GM12878 (cell line): Measurements from ENCODE around the gene ARMC2. TPM values are rescaled to one million over a fixed set of nuclear protein-coding genes. Genes with fewer than 3 reads are reported as not detected.
A peak's percentile ranks its signal among the peaks of the same experiment; 100 is the strongest.

Experiments used
- ATAC-seq: fragments of 200-7000 bp; cut with Tn5 transposase; 3 replicates; pipeline ENCODE4 v1.9.1; 2020; ENCODE audit warnings: mild to moderate bottlenecking, moderate library complexity
- BruUV-seq: library from RNA; stranded (reverse); fragments of 400-500 nt; replicated peaks from 2 replicates; lab custom pipeline; 2021; lab: Mats Ljungman, UMichigan
- CTCF ChIA-PET: fragments of 300-600 bp; sonication (Branson Sonifier 250); formaldehyde crosslinking; extraction: SDS; loops from one replicate; lab custom pipeline; 2021; ENCODE audit warnings: inconsistent platforms; lab: Yijun Ruan, JAX
- POLR2A ChIA-PET: fragments of 350-600 bp; formaldehyde crosslinking; extraction: SDS; loops from one replicate; lab custom pipeline; 2021; ENCODE audit warnings: inconsistent platforms; lab: Charles Lee
- RAD21 ChIA-PET: fragments of 300-600 bp; sonication (Branson Sonifier 250); formaldehyde crosslinking; loops from one replicate; lab custom pipeline; 2023; ENCODE audit warnings: antibody characterized with exemption; ENCODE audit not compliant: unreplicated experiment; lab: Charles Lee
- SMC1A ChIA-PET: fragments of 300-600 bp; sonication (Branson Sonifier 250); formaldehyde crosslinking; loops from one replicate; lab custom pipeline; 2023; ENCODE audit not compliant: unreplicated experiment, uncharacterized antibody; lab: Charles Lee
- DNase-seq: peaks from one replicate; pipeline ENCODE4 v3.0.0-alpha.2; 2011; ENCODE audit warnings: low read depth, low spot score
- FAIRE-seq: peaks from 3 replicates; lab custom pipeline; 2011; peaks lifted over from hg19 to GRCh38; lab: Jason Lieb, UNC
- H2AFZ ChIP-seq: 2 replicates; pipeline ENCODE4 v1.6.0; 2011; ENCODE audit warnings: low read depth, low read length, control low read depth; ENCODE audit not compliant: control insufficient read depth
- H3K27ac ChIP-seq: 2 replicates; pipeline ENCODE4 v1.5.1; 2011; ENCODE audit warnings: control low read depth; ENCODE audit not compliant: control insufficient read depth, insufficient read depth
- H3K27me3 ChIP-seq, 2 experiments: replicated peaks in 1 of 2; 2 replicates each; pipeline versions ENCODE4 v1.6.0 to v1.6.1; 2011; ENCODE audit warnings: low read length in 1 of 2; ENCODE audit not compliant: control insufficient read depth in 2 of 2, insufficient read depth in 2 of 2
- H3K36me3 ChIP-seq, 2 experiments: 2 replicates each; pipeline ENCODE4 v1.5.1; 2011; ENCODE audit warnings: low read length in 1 of 2; ENCODE audit not compliant: control insufficient read depth in 2 of 2, insufficient read depth in 2 of 2
- H3K4me1 ChIP-seq: 2 replicates; pipeline ENCODE4 v1.6.1; 2011; ENCODE audit warnings: mild to moderate bottlenecking, low read length, moderate library complexity, mixed read lengths; ENCODE audit not compliant: control insufficient read depth, insufficient read depth
- H3K4me2 ChIP-seq: 2 replicates; pipeline ENCODE4 v1.6.0; 2011; ENCODE audit warnings: control low read depth; ENCODE audit not compliant: control insufficient read depth, insufficient read depth
- H3K4me3 ChIP-seq: fragments of 200-600 bp; sonication (generic); 2 replicates; pipeline ENCODE4 v1.5.1; 2016
- H3K79me2 ChIP-seq: 2 replicates; pipeline ENCODE4 v1.6.0; 2011; ENCODE audit warnings: low read length; ENCODE audit not compliant: control insufficient read depth, insufficient read depth
- H3K9ac ChIP-seq: 2 replicates; pipeline ENCODE4 v1.8.0; 2011; ENCODE audit warnings: low read length, control low read depth, mixed read lengths; ENCODE audit not compliant: control insufficient read depth, insufficient read depth
- H3K9me3 ChIP-seq: replicated peaks from 3 replicates; pipeline ENCODE4 v1.5.1; 2011; ENCODE audit warnings: mild to moderate bottlenecking, low read length; ENCODE audit not compliant: control insufficient read depth, insufficient read depth
- H4K20me1 ChIP-seq: 2 replicates; pipeline ENCODE4 v1.6.0; 2011; ENCODE audit not compliant: control insufficient read depth, insufficient read depth
- ETV6 ChIP-seq, 2 experiments: fragments of 450-650 bp in 1 of 2; IDR thresholded peaks in 1 of 2; conservative IDR thresholded peaks in 1 of 2; 2 replicates each; pipeline ENCODE4 v1.6.1; 2014; ENCODE audit warnings: antibody characterized with exemption in 1 of 2, borderline replicate concordance in 1 of 2, low read depth in 1 of 2, mild to moderate bottlenecking in 1 of 2, moderate library complexity in 1 of 2
- HDAC6 ChIP-seq: fragments of 200-600 bp; sonication (generic); IDR thresholded peaks from one replicate; pipeline ENCODE4 v1.8.0; 2017; ENCODE audit warnings: antibody characterized with exemption; ENCODE audit not compliant: unreplicated experiment
- IKZF1 ChIP-seq: fragments of 450-650 bp; conservative IDR thresholded peaks from 2 replicates; pipeline ENCODE4 v1.6.1; 2017; ENCODE audit warnings: antibody characterized with exemption, mild to moderate bottlenecking
- IKZF2 ChIP-seq, 2 experiments: fragments of 450-650 bp; IDR thresholded peaks; 2 replicates each; pipeline ENCODE4 v1.6.1; 2017; ENCODE audit warnings: mild to moderate bottlenecking in 2 of 2, moderate library complexity in 2 of 2
- RAD51 ChIP-seq: fragments of 450-650 bp; IDR thresholded peaks from 2 replicates; pipeline ENCODE4 v1.6.1; 2016; ENCODE audit warnings: moderate library complexity, mild to moderate bottlenecking, inconsistent platforms
- SMC3 ChIP-seq: IDR thresholded peaks from 2 replicates; pipeline ENCODE4 v1.6.1; 2011; ENCODE audit warnings: low read length, improper control_type of control experiment, borderline replicate concordance
- SPI1 ChIP-seq: IDR thresholded peaks from 2 replicates; pipeline ENCODE4 v1.6.1; 2011; ENCODE audit warnings: low read depth, mild to moderate bottlenecking, low read length, moderate library complexity, borderline replicate concordance; ENCODE audit not compliant: insufficient read depth
- YBX1 ChIP-seq: fragments of 450-650 bp; IDR thresholded peaks from 2 replicates; pipeline ENCODE4 v1.6.1; 2016; ENCODE audit warnings: antibody characterized with exemption
- WGBS: methylation state at CpG from one replicate; pipeline ENCODE4 v1.1.6; 2016; ENCODE audit warnings: low lambda C conversion rate; ENCODE audit not compliant: insufficient replicate concordance, insufficient coverage; ENCODE audit errors: missing lambda C conversion rate; 5-methylcytosine and 5-hydroxymethylcytosine counted together
- in situ Hi-C: fragments of 300-500 bp; cut with MboI; formaldehyde crosslinking; loops from 9 replicates; pipeline ENCODE4 v1.14.3; 2018; ENCODE audit warnings: mixed read lengths
- intact Hi-C: fragments of 100-400 bp; cut with micrococcal nuclease; formaldehyde crosslinking; loops from one replicate; pipeline ENCODE4 v1.14.2; 2022; ENCODE audit not compliant: unreplicated experiment
- polyA plus RNA-seq, 11 experiments: library from polyadenylated mRNA; depleted of rRNA in 4 of 11; unstranded in 6 of 11; stranded (reverse) in 5 of 11; fragments of >200 nt; fragmentation: Nextera tagmentation in 4 of 11; fragmentation: Illumina TruSeq in 1 of 11; extraction: Ambion mirVana in 4 of 11; extraction: Trizol in 1 of 11; gene quantifications; 1 replicate in 1 of 11; 2 replicates in 10 of 11; pipeline versions ENCODE4 v1.2.1 to v1.2.3, GENCODE V29; 2011 to 2016; ENCODE audit warnings: inconsistent platforms in 2 of 11, missing spikeins in 2 of 11, low read depth in 1 of 11
- total RNA-seq, 4 experiments: library from RNA; depleted of rRNA in 3 of 4; stranded (reverse); fragments of >200 nt in 3 of 4; fragmentation: Illumina TruSeq in 1 of 4; extraction: Trizol in 1 of 4; gene quantifications; 2 replicates each; pipeline versions ENCODE4 v1.2.1 to v1.2.3, GENCODE V29; 2013 to 2021
- TF ChIP-seq, protein P1 (sequence below): fragments of 450-650 bp; formaldehyde crosslinking; IDR thresholded peaks from 2 replicates; pipeline ENCODE4 v1.4.0; 2022; ENCODE audit warnings: mild to moderate bottlenecking, moderate library complexity
- TF ChIP-seq, protein P2 (sequence below): fragments of 450-650 bp; IDR thresholded peaks from 2 replicates; pipeline ENCODE4 v1.6.1; 2016; ENCODE audit warnings: mild to moderate bottlenecking
- TF ChIP-seq, protein P3 (sequence below): fragments of 450-650 bp; IDR thresholded peaks from 2 replicates; pipeline ENCODE4 v1.6.1; 2018; ENCODE audit warnings: borderline replicate concordance, mild to moderate bottlenecking; ENCODE audit not compliant: partially characterized antibody

ARMC2 gene
- total and polyA plus RNA-seq, 10 of the 15 experiments (the other 5 are each of a cell fraction or from before 2014, with no cell fraction given): 0.06 to 0.33 (median 0.21) TPM; not detected in 5

DNA sequence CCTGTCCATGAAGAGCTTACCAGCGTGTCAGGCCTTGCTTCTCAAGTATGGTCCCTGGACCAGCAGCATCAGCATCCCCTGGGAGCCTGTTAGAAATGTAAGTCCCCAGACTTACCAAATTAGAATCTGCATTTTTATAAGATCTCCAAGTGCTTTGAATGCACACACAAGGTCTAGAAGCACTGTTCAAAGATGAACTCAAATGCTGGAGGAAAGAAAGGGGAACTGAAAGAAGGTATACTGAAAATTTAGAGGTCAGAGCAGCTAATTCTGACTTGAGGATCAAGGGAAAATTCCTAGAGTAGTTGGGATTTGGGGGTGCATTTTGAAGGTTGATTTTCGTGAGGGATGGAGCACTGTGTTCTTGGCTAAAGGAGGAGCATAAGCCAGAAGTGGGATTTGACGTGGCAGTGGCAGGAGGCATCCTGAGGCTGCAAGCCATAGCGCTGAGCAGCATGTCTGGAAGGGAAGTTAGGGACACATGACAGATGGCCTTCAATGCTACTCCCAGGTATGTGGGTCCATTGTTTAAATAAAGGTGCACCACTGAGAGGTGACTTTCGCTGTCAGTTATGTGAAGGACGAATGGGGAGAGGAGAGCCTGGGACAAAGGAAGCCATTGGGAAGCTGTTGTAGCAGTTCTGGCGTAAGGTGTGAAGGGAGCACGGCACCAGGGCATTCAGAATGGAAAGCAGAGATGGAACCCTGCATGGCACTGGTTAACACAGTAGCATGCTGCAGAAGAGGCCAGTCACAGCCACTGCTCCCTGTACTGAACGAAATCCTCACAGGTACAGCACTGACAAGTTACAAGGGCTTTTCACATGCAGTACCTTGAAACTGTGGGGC, 36.2 kb downstream of the ARMC2 start:
- Histone ChIP-seq H4K20me1 (no peaks in the 10 kb centered on the region), H2AFZ (no peak overlapping the region), H3K79me2 (no peaks in the 10 kb centered on the region), H3K36me3 (no peaks in the 10 kb centered on the region), H3K9me3 (peaks cover 2% of the 10 kb centered on the region; the same call in 1 of the 3 replicates), H3K9ac (no peak overlapping the region), H3K4me1 (peaks cover 12% of the 10 kb centered on the region; the same call in 1 of the 2 replicates), H3K27ac (no peak overlapping the region), H3K4me2 (peak overlapping the region; percentile 14; the same call in 1 of the 2 replicates), H3K4me3 (no peak overlapping the region), H3K27me3 (peaks cover 0 to 2% of the 10 kb centered on the region in 2 experiments; a peak in 1 of 4 replicates)
- ChIA-PET CTCF (no interaction called here), SMC1A (no interaction called here), RAD21 (no interaction called here), POLR2A (interaction anchor here (0.6 kb wide), 1 partner anchor 34 kb away, joined by 4 read pairs; no protein-coding TSS in a partner anchor)
- in situ Hi-C loops: no loop called here
- 48% methylated on average over 9 of the region's 9 CpGs for WGBS
- TF ChIP-seq SPI1 (peak; percentile 82), IKZF1 (0 out of 2 replicates have a peak, but pooled peaks have one; percentile 20), IKZF2 (IDR thresholded peaks at IDR 0.05) (peak; percentile 28 to 29; a peak in 3 of 4 replicates), HDAC6 (no peak), YBX1 (no peak), SMC3 (no peak), RAD51 (no peak), ETV6 (conservative IDR thresholded peaks at IDR 0.05 in 1 of 2, IDR thresholded peaks at IDR 0.05 in 1 of 2; ENCODE audit: borderline replicate concordance in 1 of 2, low read depth in 1 of 2) (no peak)
- TF ChIP-seq, protein P1, sequence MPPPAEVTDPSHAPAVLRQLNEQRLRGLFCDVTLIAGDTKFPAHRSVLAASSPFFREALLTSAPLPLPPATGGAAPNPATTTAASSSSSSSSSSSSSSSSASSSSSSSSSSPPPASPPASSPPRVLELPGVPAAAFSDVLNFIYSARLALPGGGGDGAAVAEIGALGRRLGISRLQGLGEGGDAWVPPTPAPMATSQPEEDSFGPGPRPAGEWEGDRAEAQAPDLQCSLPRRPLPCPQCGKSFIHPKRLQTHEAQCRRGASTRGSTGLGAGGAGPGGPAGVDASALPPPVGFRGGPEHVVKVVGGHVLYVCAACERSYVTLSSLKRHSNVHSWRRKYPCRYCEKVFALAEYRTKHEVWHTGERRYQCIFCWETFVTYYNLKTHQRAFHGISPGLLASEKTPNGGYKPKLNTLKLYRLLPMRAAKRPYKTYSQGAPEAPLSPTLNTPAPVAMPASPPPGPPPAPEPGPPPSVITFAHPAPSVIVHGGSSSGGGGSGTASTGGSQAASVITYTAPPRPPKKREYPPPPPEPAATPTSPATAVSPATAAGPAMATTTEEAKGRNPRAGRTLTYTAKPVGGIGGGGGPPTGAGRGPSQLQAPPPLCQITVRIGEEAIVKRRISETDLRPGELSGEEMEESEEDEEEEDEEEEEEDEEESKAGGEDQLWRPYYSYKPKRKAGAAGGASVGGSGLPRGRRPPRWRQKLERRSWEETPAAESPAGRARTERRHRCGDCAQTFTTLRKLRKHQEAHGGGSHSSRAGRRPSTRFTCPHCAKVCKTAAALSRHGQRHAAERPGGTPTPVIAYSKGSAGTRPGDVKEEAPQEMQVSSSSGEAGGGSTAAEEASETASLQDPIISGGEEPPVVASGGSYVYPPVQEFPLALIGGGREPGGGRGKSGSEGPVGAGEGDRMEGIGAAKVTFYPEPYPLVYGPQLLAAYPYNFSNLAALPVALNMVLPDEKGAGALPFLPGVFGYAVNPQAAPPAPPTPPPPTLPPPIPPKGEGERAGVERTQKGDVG (CRISPR knock-in tag): no peak
- TF ChIP-seq, protein P2, sequence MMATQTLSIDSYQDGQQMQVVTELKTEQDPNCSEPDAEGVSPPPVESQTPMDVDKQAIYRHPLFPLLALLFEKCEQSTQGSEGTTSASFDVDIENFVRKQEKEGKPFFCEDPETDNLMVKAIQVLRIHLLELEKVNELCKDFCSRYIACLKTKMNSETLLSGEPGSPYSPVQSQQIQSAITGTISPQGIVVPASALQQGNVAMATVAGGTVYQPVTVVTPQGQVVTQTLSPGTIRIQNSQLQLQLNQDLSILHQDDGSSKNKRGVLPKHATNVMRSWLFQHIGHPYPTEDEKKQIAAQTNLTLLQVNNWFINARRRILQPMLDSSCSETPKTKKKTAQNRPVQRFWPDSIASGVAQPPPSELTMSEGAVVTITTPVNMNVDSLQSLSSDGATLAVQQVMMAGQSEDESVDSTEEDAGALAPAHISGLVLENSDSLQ: no peak
- TF ChIP-seq, protein P3, sequence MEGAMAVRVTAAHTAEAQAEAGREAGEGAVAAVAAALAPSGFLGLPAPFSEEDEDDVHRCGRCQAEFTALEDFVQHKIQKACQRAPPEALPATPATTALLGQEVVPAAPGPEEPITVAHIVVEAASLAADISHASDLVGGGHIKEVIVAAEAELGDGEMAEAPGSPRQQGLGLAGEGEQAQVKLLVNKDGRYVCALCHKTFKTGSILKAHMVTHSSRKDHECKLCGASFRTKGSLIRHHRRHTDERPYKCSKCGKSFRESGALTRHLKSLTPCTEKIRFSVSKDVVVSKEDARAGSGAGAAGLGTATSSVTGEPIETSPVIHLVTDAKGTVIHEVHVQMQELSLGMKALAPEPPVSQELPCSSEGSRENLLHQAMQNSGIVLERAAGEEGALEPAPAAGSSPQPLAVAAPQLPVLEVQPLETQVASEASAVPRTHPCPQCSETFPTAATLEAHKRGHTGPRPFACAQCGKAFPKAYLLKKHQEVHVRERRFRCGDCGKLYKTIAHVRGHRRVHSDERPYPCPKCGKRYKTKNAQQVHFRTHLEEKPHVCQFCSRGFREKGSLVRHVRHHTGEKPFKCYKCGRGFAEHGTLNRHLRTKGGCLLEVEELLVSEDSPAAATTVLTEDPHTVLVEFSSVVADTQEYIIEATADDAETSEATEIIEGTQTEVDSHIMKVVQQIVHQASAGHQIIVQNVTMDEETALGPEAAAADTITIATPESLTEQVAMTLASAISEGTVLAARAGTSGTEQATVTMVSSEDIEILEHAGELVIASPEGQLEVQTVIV: no peak
- ATAC-seq: no peak
- DNase-seq: no peak
- no peak for FAIRE-seq
- BruUV-seq: no TSS peak
- intact Hi-C loops: no loop called here
